MCF 10A (cell line): ENCODE data around the gene NEK6. TPM values are rescaled to one million over a fixed set of nuclear protein-coding genes. Genes with fewer than 3 reads are reported as not detected.
A peak's percentile ranks its signal among the peaks of the same experiment; 100 is the strongest.

Experiments
- BruUV-seq: library from RNA; stranded (reverse); fragments of 400-500 nt; replicated peaks from 2 replicates; lab custom pipeline; 2021; lab: Mats Ljungman, UMichigan
- CTCF ChIA-PET: fragments of 300-600 bp; sonication (Branson Sonifier 250); formaldehyde crosslinking; extraction: SDS; loops from one replicate; lab custom pipeline; 2021; ENCODE audit warnings: antibody characterized with exemption, inconsistent platforms; lab: Yijun Ruan, JAX
- POLR2A ChIA-PET: fragments of 300-600, 350-650 bp; sonication (Branson Sonifier 250); formaldehyde crosslinking; extraction: SDS; loops from one replicate; lab custom pipeline; 2020; ENCODE audit warnings: antibody characterized with exemption, inconsistent platforms; lab: Yijun Ruan, JAX
- DNase-seq: peaks from one replicate; pipeline ENCODE4 v3.0.0-alpha.2; 2018; ENCODE audit not compliant: unreplicated experiment
- H3K27ac Mint-ChIP-seq: one replicate; pipeline ENCODE4 v1.8.0; 2022; ENCODE audit warnings: mild to moderate bottlenecking, low read depth, mixed read lengths; ENCODE audit not compliant: unreplicated experiment
- H3K27me3 Mint-ChIP-seq: one replicate; pipeline ENCODE4 v1.8.0; 2022; ENCODE audit warnings: mixed read lengths; ENCODE audit not compliant: insufficient read depth, unreplicated experiment
- H3K36me3 Mint-ChIP-seq: one replicate; pipeline ENCODE4 v1.8.0; 2022; ENCODE audit warnings: mild to moderate bottlenecking, moderate library complexity, mixed read lengths; ENCODE audit not compliant: insufficient read depth, unreplicated experiment
- H3K4me1 Mint-ChIP-seq: one replicate; pipeline ENCODE4 v1.8.0; 2022; ENCODE audit warnings: mixed read lengths; ENCODE audit not compliant: insufficient read depth, unreplicated experiment
- H3K4me3 Mint-ChIP-seq: one replicate; pipeline ENCODE4 v1.8.0; 2022; ENCODE audit warnings: mild to moderate bottlenecking, moderate library complexity, mixed read lengths; ENCODE audit not compliant: unreplicated experiment
- H3K9me3 Mint-ChIP-seq: one replicate; pipeline ENCODE4 v1.8.0; 2022; ENCODE audit warnings: mixed read lengths; ENCODE audit not compliant: unreplicated experiment
- CTCF ChIP-seq: fragments of 200-600 bp; IDR thresholded peaks from one replicate; pipeline ENCODE4 v1.8.0; 2022; ENCODE audit warnings: antibody characterized with exemption, mild to moderate bottlenecking; ENCODE audit not compliant: unreplicated experiment
- intact Hi-C: fragments of 100-400 bp; cut with micrococcal nuclease; formaldehyde crosslinking; loops from 2 replicates; pipeline ENCODE4 v1.14.1; 2022
- total RNA-seq: library from RNA; stranded (reverse); gene quantifications from 2 replicates; pipeline ENCODE4 v1.2.3, GENCODE V29; 2022

Gene NEK6
- total RNA-seq, 1 experiment from 2014 or later = 27.5 TPM

DNA sequence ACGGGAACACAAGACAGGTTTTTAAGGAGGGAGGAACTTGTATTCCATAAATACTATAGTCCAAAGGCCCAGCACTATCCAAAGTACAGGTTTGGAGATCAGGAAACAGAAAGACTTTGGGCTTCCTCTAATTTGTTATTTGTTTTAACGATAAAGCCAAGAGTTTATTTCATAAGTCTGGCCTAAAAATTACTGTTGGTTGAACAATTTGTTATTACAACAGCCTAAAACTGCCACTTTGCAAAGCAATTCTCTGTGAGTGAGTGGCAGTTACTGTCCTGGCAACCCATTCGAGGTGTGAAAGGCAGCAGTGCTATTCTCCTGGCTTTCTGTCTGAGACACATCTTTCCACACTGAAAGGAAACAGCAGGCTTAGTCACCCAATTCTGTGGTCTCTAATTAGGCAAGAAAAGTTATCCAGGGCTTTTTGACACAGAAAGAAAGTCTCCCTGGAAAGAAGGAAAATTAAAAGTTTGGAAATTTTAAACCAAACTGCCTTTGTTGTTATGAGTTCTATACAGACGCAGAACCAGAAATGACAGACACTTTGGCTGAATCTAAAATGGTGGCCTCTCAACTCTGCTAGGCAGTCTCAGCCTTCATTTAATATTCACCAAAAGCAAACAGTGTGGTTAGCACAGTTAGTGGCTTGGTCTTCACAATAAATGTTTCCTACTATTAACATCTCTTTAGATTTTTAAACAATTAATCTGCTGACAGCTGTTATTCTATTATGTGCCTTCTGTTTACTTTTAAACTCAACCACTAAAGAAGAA, 123.6 kb downstream of the NEK6 start:
- ChIA-PET CTCF (interaction anchor here (0.7 to 1.0 kb wide), 2 partner anchors 19 to 254 kb away, joined by 3 to 4 read pairs; no protein-coding TSS in a partner anchor), POLR2A (interaction anchor here (1.4 kb wide), 1 partner anchor 11 kb away, joined by 3 read pairs; no protein-coding TSS in a partner anchor)
- intact Hi-C loops = no loop called here
- Mint-ChIP-seq H3K4me1 (peaks cover 2% of the 10 kb centered on the region), H3K9me3 (no peaks in the 10 kb centered on the region), H3K27me3 (no peaks in the 10 kb centered on the region), H3K36me3 (peaks cover 53% of the 10 kb centered on the region), H3K4me3 (no peak overlapping the region), H3K27ac (peak overlapping the region; percentile 16)
- TF ChIP-seq CTCF = no peak
- DNase-seq = peak; percentile 69
- no TSS peak for BruUV-seq

GRCh38 chr9:124384210-124384609, 126.5 kb downstream of the NEK6 start:
- no peak for TF ChIP-seq CTCF
- DNase-seq = no peak
- Mint-ChIP-seq H3K9me3 (no peaks in the 10 kb centered on the region), H3K27ac (no peak overlapping the region), H3K36me3 (peaks cover 55% of the 10 kb centered on the region), H3K4me3 (no peak overlapping the region), H3K4me1 (peaks cover 16% of the 10 kb centered on the region), H3K27me3 (no peaks in the 10 kb centered on the region)
- ChIA-PET CTCF (interaction anchor here (0.6 kb wide), 1 partner anchor 488 kb away, joined by 3 read pairs; no protein-coding TSS in a partner anchor), POLR2A (interaction anchor here (1.5 kb wide), 1 partner anchor 11 kb away, joined by 4 read pairs; no protein-coding TSS in a partner anchor)
- BruUV-seq = no TSS peak
- intact Hi-C loops = no loop called here

DNA sequence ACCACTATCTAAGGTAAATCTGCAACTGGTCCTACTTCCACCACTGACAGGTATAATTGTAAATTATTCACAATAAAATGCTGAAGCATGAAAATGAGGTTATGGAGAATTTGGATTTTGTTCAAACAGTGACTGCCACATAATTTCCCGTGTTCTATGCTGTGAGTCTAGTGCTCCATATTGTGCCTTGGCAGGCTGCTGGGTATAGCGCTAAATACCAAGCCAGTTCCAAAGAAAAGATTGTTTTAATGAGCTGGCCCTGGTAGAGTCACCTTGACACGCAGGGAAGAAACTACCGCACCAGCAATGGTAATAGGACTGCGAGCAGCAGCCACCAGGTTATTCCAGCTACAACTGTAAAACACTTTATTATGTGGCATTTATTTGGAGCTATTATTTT, 127.1 kb downstream of the NEK6 start:
- ChIA-PET POLR2A (interaction anchor here (1.2 kb wide), 1 partner anchor 18 kb away, joined by 3 read pairs; no protein-coding TSS in a partner anchor), CTCF (interaction anchor here (0.5 to 1.2 kb wide), 5 partner anchors 10 to 780 kb away, joined by 3 to 7 read pairs (median 3); no protein-coding TSS in a partner anchor)
- DNase-seq = no peak
- peaks cover 55% of the 10 kb centered on the region for H3K36me3 Mint-ChIP-seq
- intact Hi-C loops = no loop called here
- no peaks in the 10 kb centered on the region for H3K27me3 Mint-ChIP-seq
- no peak for TF ChIP-seq CTCF
- H3K4me3 Mint-ChIP-seq = no peak overlapping the region
- peaks cover 23% of the 10 kb centered on the region for H3K4me1 Mint-ChIP-seq
- H3K27ac Mint-ChIP-seq = no peak overlapping the region
- H3K9me3 Mint-ChIP-seq = no peaks in the 10 kb centered on the region
- BruUV-seq = no TSS peak

- no TSS peak for BruUV-seq
- ChIA-PET CTCF (interaction anchor here (0.5 to 1.2 kb wide), 3 partner anchors 30 to 253 kb away, joined by 3 read pairs; no protein-coding TSS in a partner anchor), POLR2A (interaction anchor here (1.0 to 1.3 kb wide), 3 partner anchors 14 to 18 kb away, joined by 3 to 8 read pairs (median 3); no protein-coding TSS in a partner anchor)
- Mint-ChIP-seq H3K27me3 (no peaks in the 10 kb centered on the region), H3K4me1 (peaks cover 31% of the 10 kb centered on the region), H3K4me3 (no peak overlapping the region), H3K9me3 (no peaks in the 10 kb centered on the region), H3K36me3 (peaks cover 52% of the 10 kb centered on the region), H3K27ac (peak overlapping the region; percentile 23)
- intact Hi-C loops = no loop called here
- TF ChIP-seq CTCF = no peak
- DNase-seq = no peak
Measured at GRCh38 chr9:124385623-124386022, 127.9 kb downstream of the NEK6 start.
